ENCODE data around the gene CDH4.

GRCh38 chr20:61604549-61604948, 352.5 kb downstream of the CDH4 start:
- TF ChIP-seq CTCF (IDR thresholded peaks at IDR 0.05; ENCODE audit: borderline replicate concordance, extremely low read depth, low read length, poor library complexity, severe bottlenecking) (no peak), EZH2 (IDR thresholded peaks at IDR 0.05; ENCODE audit: borderline replicate concordance, low read depth, low read length, severe bottlenecking) (no peak)
